Ascending aorta (tissue), 2 donors: ENCODE measurements around the gene RPLP2. TPM values are rescaled to one million over a fixed set of nuclear protein-coding genes. Genes with fewer than 3 reads are reported as not detected.

ENCODE experiments used
- DNase-seq, 2 donors: peaks; one replicate each; pipeline ENCODE4 v3.0.0-alpha.2; 2019; ENCODE audit warnings: low spot score in 2 of 2
- H3K27ac ChIP-seq, 2 donors: fragments of 200-600 bp; sonication (generic); one replicate each; pipeline ENCODE4 v1.5.1; 2016 to 2017; ENCODE audit warnings: mild to moderate bottlenecking in 1 of 2
- H3K27me3 ChIP-seq: fragments of 200-600 bp; sonication (generic); one replicate; pipeline ENCODE4 v1.5.1; 2017
- H3K36me3 ChIP-seq, 2 donors: fragments of 200-600 bp; sonication (generic); one replicate each; pipeline ENCODE4 v1.5.1; 2016
- H3K4me1 ChIP-seq, 2 donors: fragments of 200-600 bp; sonication (generic); one replicate each; pipeline ENCODE4 v1.5.1; 2016 to 2017; ENCODE audit warnings: mild to moderate bottlenecking in 1 of 2
- H3K4me3 ChIP-seq, 2 donors: fragments of 200-600 bp; sonication (generic); one replicate each; pipeline ENCODE4 v1.5.1; 2016 to 2017; ENCODE audit warnings: mild to moderate bottlenecking in 1 of 2
- H3K9me3 ChIP-seq, 2 donors: fragments of 200-600 bp; sonication (generic); one replicate each; pipeline ENCODE4 v1.5.1; 2016
- CTCF ChIP-seq, 3 experiments: fragments of 200-600 bp in 2 of 3; fragments of 450-650 bp in 1 of 3; sonication (generic) in 2 of 3; IDR thresholded peaks; one replicate each; pipeline ENCODE4 v1.5.1; 2016 to 2019; ENCODE audit warnings: antibody characterized with exemption in 3 of 3, mild to moderate bottlenecking in 1 of 3, moderate library complexity in 1 of 3
- intact Hi-C: fragments of 100-400 bp; cut with DNase I; formaldehyde crosslinking; loops from one replicate; pipeline ENCODE4 v1.15.1; 2023
- total RNA-seq: library from RNA; depleted of rRNA; stranded (reverse); fragments of >200 nt; gene quantifications from one replicate; pipeline ENCODE4 v1.1.0, GENCODE V29; 2016

Gene RPLP2
- total RNA-seq, 1 donor from 2014 or later: 897 TPM

DNA sequence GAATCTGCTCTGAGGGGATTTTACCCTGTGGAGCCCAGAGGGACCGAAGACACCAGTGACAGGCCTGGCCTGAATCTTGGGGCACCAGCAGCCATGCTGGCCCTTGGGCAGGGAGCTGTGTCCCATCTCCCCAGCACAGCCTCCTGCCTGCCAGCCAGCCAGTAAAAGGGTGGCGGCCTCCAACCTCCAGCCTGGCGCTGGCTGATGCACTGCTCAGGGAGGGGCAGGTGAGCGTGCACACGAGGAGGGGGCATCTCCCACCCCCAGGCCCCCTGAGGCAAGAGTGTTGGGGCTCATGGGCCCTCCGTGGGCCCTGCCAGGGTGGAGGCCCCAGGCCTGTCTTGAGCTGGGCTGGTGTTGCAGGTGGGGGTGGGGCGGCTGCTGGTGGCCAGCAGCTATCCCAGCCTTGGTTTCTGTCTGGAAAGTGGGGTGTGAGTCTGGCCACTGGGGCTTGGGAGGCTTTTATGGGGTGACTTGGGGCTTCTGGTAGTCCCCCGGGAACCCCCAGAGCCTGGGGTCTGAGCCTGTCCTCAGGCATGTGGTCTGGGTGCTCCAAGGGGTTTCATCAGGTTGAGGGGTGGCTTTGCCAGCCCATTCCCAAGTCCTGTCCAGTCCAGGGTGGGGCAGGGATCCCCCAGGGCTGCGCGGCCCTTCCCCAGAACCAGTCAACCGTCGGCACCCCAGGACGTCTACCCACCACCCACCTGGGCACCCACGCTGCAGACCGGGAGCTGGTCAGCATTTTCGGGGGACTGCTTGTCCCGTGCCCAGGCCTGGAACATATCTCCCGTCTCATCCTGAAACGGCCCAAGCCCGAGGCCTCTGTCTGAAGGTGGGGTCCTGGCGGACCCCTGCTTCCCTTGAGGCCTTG lies 50.7 kb downstream of the RPLP2 start:
- intact Hi-C loops: no loop called here
- no peaks in the 10 kb centered on the region for H3K9me3 ChIP-seq
- DNase-seq: no peak
- no peak for TF ChIP-seq CTCF (IDR thresholded peaks at IDR 0.05)
- no peak overlapping the region for H3K4me3 ChIP-seq
- H3K4me1 ChIP-seq: peaks cover 0 to 6% of the 10 kb centered on the region in 2 donors
- H3K27me3 ChIP-seq: no peaks in the 10 kb centered on the region
- peaks cover 15 to 28% of the 10 kb centered on the region in 2 donors for H3K36me3 ChIP-seq
- peak overlapping the region in 1 of 2 donors; percentile 5 for H3K27ac ChIP-seq

DNA sequence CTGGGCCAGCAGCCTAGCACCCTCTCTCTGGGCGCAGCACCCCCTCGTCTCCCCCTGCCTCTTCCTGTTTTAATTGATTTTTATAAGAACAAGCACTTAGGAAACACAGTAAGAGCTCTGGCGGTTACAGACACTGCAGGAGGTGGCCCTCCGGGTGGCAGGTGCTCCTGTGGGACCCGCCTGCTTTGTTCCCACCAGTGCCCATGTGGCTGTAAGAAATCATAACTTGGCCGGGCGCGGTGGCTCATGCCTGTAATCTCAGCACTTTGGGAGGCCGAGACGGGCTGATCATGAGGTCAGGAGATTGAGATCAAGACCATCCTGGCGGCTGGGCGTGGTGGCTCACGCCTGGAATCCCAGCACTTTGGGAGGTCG lies 51.3 kb downstream of the RPLP2 start:
- H3K4me1 ChIP-seq: peaks cover 0 to 6% of the 10 kb centered on the region in 2 donors
- no peak overlapping the region for H3K27ac ChIP-seq
- no peak for TF ChIP-seq CTCF (IDR thresholded peaks at IDR 0.05)
- H3K36me3 ChIP-seq: peaks cover 21 to 35% of the 10 kb centered on the region in 2 donors
- intact Hi-C loops: no loop called here
- no peaks in the 10 kb centered on the region for H3K27me3 ChIP-seq
- H3K4me3 ChIP-seq: no peak overlapping the region
- no peak for DNase-seq
- H3K9me3 ChIP-seq: no peaks in the 10 kb centered on the region

- DNase-seq: no peak
- intact Hi-C loops: no loop called here
- peaks cover 0 to 6% of the 10 kb centered on the region in 2 donors for H3K4me1 ChIP-seq
- no peak overlapping the region for H3K4me3 ChIP-seq
- no peaks in the 10 kb centered on the region for H3K27me3 ChIP-seq
- H3K9me3 ChIP-seq: no peaks in the 10 kb centered on the region
- H3K36me3 ChIP-seq: peaks cover 30 to 43% of the 10 kb centered on the region in 2 donors
- peak overlapping the region in 1 of 2 donors; percentile 12 for H3K27ac ChIP-seq
- TF ChIP-seq CTCF (IDR thresholded peaks at IDR 0.05): no peak
Measured at GRCh38 chr11:862081-862661, 52.4 kb downstream of the RPLP2 start.

Other genes with a start within 250 kb of the RPLP2 start
- 1.1 TPM for gene LMNTD2, start 249.2 kb upstream of the RPLP2 start, total RNA-seq
- gene RASSF7, start 249.0 kb upstream of the RPLP2 start, total RNA-seq: 3.5 TPM
- 25.4 TPM for gene PHRF1, start 233.5 kb upstream of the RPLP2 start, total RNA-seq
- 44.6 TPM for gene IRF7, start 194.0 kb upstream of the RPLP2 start, total RNA-seq
- 5.0 TPM for gene CDHR5, start 185.0 kb upstream of the RPLP2 start, total RNA-seq
- not detected for gene SCT, start 182.8 kb upstream of the RPLP2 start, total RNA-seq
- not detected for gene DRD4, start 172.7 kb upstream of the RPLP2 start, total RNA-seq
- gene DEAF1, start 114.7 kb upstream of the RPLP2 start, total RNA-seq: 60.5 TPM
- gene TMEM80, start 114.2 kb upstream of the RPLP2 start, total RNA-seq: 1.3 TPM
- 76.7 TPM for gene EPS8L2, start 103.7 kb upstream of the RPLP2 start, total RNA-seq
- gene TALDO1, start 62.5 kb upstream of the RPLP2 start, total RNA-seq: 245 TPM
- gene GATD1, start 32.5 kb upstream of the RPLP2 start, total RNA-seq: 12.2 TPM
- not detected for gene CEND1, start 19.9 kb upstream of the RPLP2 start, total RNA-seq
- 5.6 TPM for gene SLC25A22, start 11.7 kb upstream of the RPLP2 start, total RNA-seq
- gene PIDD1, start 4.7 kb upstream of the RPLP2 start, total RNA-seq: 7.1 TPM
- 214 TPM for gene PNPLA2, start 8.9 kb downstream of the RPLP2 start, total RNA-seq
- 20.5 TPM for gene CRACR2B, start 18.0 kb downstream of the RPLP2 start, total RNA-seq
- gene CD151, start 23.0 kb downstream of the RPLP2 start, total RNA-seq: 898 TPM
- 141 TPM for gene POLR2L, start 32.6 kb downstream of the RPLP2 start, total RNA-seq
- gene TSPAN4, start 32.9 kb downstream of the RPLP2 start, total RNA-seq: 252 TPM
- 69.4 TPM for gene CHID1, start 100.8 kb downstream of the RPLP2 start, total RNA-seq
- 118 TPM for gene AP2A2, start 115.9 kb downstream of the RPLP2 start, total RNA-seq
- not detected for gene MUC6, start 226.8 kb downstream of the RPLP2 start, total RNA-seq